MCF 10A (cell line): ENCODE measurements around the gene MUCL3. TPM values are rescaled to one million over a fixed set of nuclear protein-coding genes. Genes with fewer than 3 reads are reported as not detected.

Source experiments
- BruUV-seq: library from RNA; stranded (reverse); fragments of 400-500 nt; replicated peaks from 2 replicates; lab custom pipeline; 2021; lab: Mats Ljungman, UMichigan
- CTCF ChIA-PET: fragments of 300-600 bp; sonication (Branson Sonifier 250); formaldehyde crosslinking; extraction: SDS; loops from one replicate; lab custom pipeline; 2021; ENCODE audit warnings: antibody characterized with exemption, inconsistent platforms; lab: Yijun Ruan, JAX
- POLR2A ChIA-PET: fragments of 300-600, 350-650 bp; sonication (Branson Sonifier 250); formaldehyde crosslinking; extraction: SDS; loops from one replicate; lab custom pipeline; 2020; ENCODE audit warnings: antibody characterized with exemption, inconsistent platforms; lab: Yijun Ruan, JAX
- DNase-seq: peaks from one replicate; pipeline ENCODE4 v3.0.0-alpha.2; 2018; ENCODE audit not compliant: unreplicated experiment
- H3K27ac Mint-ChIP-seq: one replicate; pipeline ENCODE4 v1.8.0; 2022; ENCODE audit warnings: mild to moderate bottlenecking, low read depth, mixed read lengths; ENCODE audit not compliant: unreplicated experiment
- H3K27me3 Mint-ChIP-seq: one replicate; pipeline ENCODE4 v1.8.0; 2022; ENCODE audit warnings: mixed read lengths; ENCODE audit not compliant: insufficient read depth, unreplicated experiment
- H3K36me3 Mint-ChIP-seq: one replicate; pipeline ENCODE4 v1.8.0; 2022; ENCODE audit warnings: mild to moderate bottlenecking, moderate library complexity, mixed read lengths; ENCODE audit not compliant: insufficient read depth, unreplicated experiment
- H3K4me1 Mint-ChIP-seq: one replicate; pipeline ENCODE4 v1.8.0; 2022; ENCODE audit warnings: mixed read lengths; ENCODE audit not compliant: insufficient read depth, unreplicated experiment
- H3K4me3 Mint-ChIP-seq: one replicate; pipeline ENCODE4 v1.8.0; 2022; ENCODE audit warnings: mild to moderate bottlenecking, moderate library complexity, mixed read lengths; ENCODE audit not compliant: unreplicated experiment
- H3K9me3 Mint-ChIP-seq: one replicate; pipeline ENCODE4 v1.8.0; 2022; ENCODE audit warnings: mixed read lengths; ENCODE audit not compliant: unreplicated experiment
- CTCF ChIP-seq: fragments of 200-600 bp; IDR thresholded peaks from one replicate; pipeline ENCODE4 v1.8.0; 2022; ENCODE audit warnings: antibody characterized with exemption, mild to moderate bottlenecking; ENCODE audit not compliant: unreplicated experiment
- intact Hi-C: fragments of 100-400 bp; cut with micrococcal nuclease; formaldehyde crosslinking; loops from 2 replicates; pipeline ENCODE4 v1.14.1; 2022
- total RNA-seq: library from RNA; stranded (reverse); gene quantifications from 2 replicates; pipeline ENCODE4 v1.2.3, GENCODE V29; 2022

Gene MUCL3
- total RNA-seq, 1 experiment from 2014 or later, result not detected

- no peaks in the 10 kb centered on the region for H3K27me3 Mint-ChIP-seq
- H3K4me3 Mint-ChIP-seq, result peak overlapping the region; percentile 13
- no peak for DNase-seq
- H3K36me3 Mint-ChIP-seq, result peaks cover 31% of the 10 kb centered on the region
- TSS peak; percentile 31 for BruUV-seq
- intact Hi-C loops, result no loop called here
- no peak overlapping the region for H3K27ac Mint-ChIP-seq
- ChIA-PET CTCF (interaction anchor here (0.5 to 21.4 kb wide), 26 partner anchors 10 to 234 kb away, joined by 3 to 749 read pairs (median 5); partner anchors contain the start of genes DDR1, MUCL3, PSORS1C1 and SFTA2), POLR2A (interaction anchor here (0.7 to 5.4 kb wide), 14 partner anchors 11 to 222 kb away, joined by 3 to 100 read pairs (median 5); partner anchors contain the start of genes DDR1, NRM and PSORS1C1)
- H3K9me3 Mint-ChIP-seq, result no peaks in the 10 kb centered on the region
- TF ChIP-seq CTCF, result no peak
- peaks cover 32% of the 10 kb centered on the region for H3K4me1 Mint-ChIP-seq
These were observed 27.8 kb upstream of the MUCL3 start for GRCh38 chr6:30912746-30913520.

- Mint-ChIP-seq H3K9me3 (no peaks in the 10 kb centered on the region), H3K36me3 (peaks cover 39% of the 10 kb centered on the region), H3K27ac (peak overlapping the region; percentile 92), H3K4me3 (peak overlapping the region; percentile 77), H3K27me3 (no peaks in the 10 kb centered on the region), H3K4me1 (peaks cover 25% of the 10 kb centered on the region)
- TF ChIP-seq CTCF, result peak; percentile 24
- POLR2A ChIA-PET, result interaction anchor here (0.6 to 5.4 kb wide), 30 partner anchors 11 to 296 kb away, joined by 3 to 100 read pairs (median 6); partner anchors contain the start of genes DDR1, FLOT1, NRM and PPP1R10
- CTCF ChIA-PET, result interaction anchor here (0.5 to 21.4 kb wide), 28 partner anchors 11 to 225 kb away, joined by 3 to 749 read pairs (median 7); partner anchors contain the start of genes DDR1, MUCL3, PSORS1C1 and SFTA2
- no peak for DNase-seq
- BruUV-seq, result no TSS peak
- intact Hi-C loops, result loop anchor here (1.0 kb wide), 1 partner anchor 85 kb away; no protein-coding TSS in a partner anchor
These were observed 27.1 kb upstream of the MUCL3 start for GRCh38 chr6:30913721-30914075.

- peak; percentile 93 for DNase-seq
- intact Hi-C loops, result loop anchor here (1.0 kb wide), 1 partner anchor 86 kb away; no protein-coding TSS in a partner anchor
- Mint-ChIP-seq H3K27ac (peak within 1 kb of the TSS; percentile 92), H3K4me1 (peaks cover 19% of the 10 kb centered on the region), H3K36me3 (peaks cover 44% of the 10 kb centered on the region), H3K9me3 (no peaks in the 10 kb centered on the region), H3K4me3 (peak within 1 kb of the TSS; percentile 77), H3K27me3 (no peaks in the 10 kb centered on the region)
- POLR2A ChIA-PET, result interaction anchor here (0.6 to 5.4 kb wide), 39 partner anchors 12 to 297 kb away, joined by 3 to 100 read pairs (median 5); partner anchors contain the start of genes DDR1, FLOT1, NRM and PPP1R10
- BruUV-seq, result TSS peak; percentile 51
- TF ChIP-seq CTCF, result no peak
- CTCF ChIA-PET, result interaction anchor here (0.5 to 21.4 kb wide), 46 partner anchors 11 to 245 kb away, joined by 3 to 749 read pairs (median 6); partner anchors contain the start of genes DDR1, MUCL3, PSORS1C1 and SFTA2
These were observed 26.5 kb upstream of the MUCL3 start, which contains the start of gene VARS2 for GRCh38 chr6:30914076-30914853. VARS2 (plus strand) TSS chr6:30914238; CDS start chr6:30914837, 599 bp downstream.
